Liver (tissue), 10 donors: ENCODE data around the gene GAST. TPM values are rescaled to one million over a fixed set of nuclear protein-coding genes. Genes with fewer than 3 reads are reported as not detected.

Experiments used
- DNase-seq: peaks from one replicate; pipeline ENCODE4 v3.0.0-alpha.2; 2017; ENCODE audit warnings: low spot score
- H3K27ac ChIP-seq, 2 donors: one replicate each; pipeline ENCODE4 v1.7.0; 2013; ENCODE audit warnings: inconsistent platforms in 2 of 2, low read length in 2 of 2, control low read depth in 1 of 2, low read depth in 1 of 2, mild to moderate bottlenecking in 1 of 2
- H3K27me3 ChIP-seq, 4 donors: one replicate each; pipeline versions ENCODE4 v1.6.1 to v1.7.0; 2013; ENCODE audit warnings: low read length in 3 of 4, inconsistent platforms in 1 of 4, mild to moderate bottlenecking in 1 of 4, moderate library complexity in 1 of 4; ENCODE audit not compliant: control insufficient read depth in 4 of 4, insufficient read depth in 4 of 4
- H3K36me3 ChIP-seq, 4 donors: one replicate each; pipeline versions ENCODE4 v1.6.1 to v1.7.0; 2013; ENCODE audit warnings: low read length in 3 of 4, mild to moderate bottlenecking in 3 of 4, low read depth in 1 of 4, moderate library complexity in 1 of 4; ENCODE audit not compliant: control insufficient read depth in 4 of 4, insufficient read depth in 3 of 4
- H3K4me1 ChIP-seq, 4 donors: one replicate each; pipeline versions ENCODE4 v1.6.1 to v1.7.0; 2013; ENCODE audit warnings: low read length in 3 of 4, mild to moderate bottlenecking in 3 of 4, moderate library complexity in 1 of 4; ENCODE audit not compliant: control insufficient read depth in 4 of 4, insufficient read depth in 4 of 4
- H3K4me3 ChIP-seq, 3 donors: one replicate each; pipeline versions ENCODE4 v1.6.1 to v1.7.0; 2013; ENCODE audit warnings: low read length in 3 of 3, control low read depth in 1 of 3, low read depth in 1 of 3, mild to moderate bottlenecking in 1 of 3
- H3K9ac ChIP-seq, 2 donors: one replicate each; pipeline ENCODE4 v1.7.0; 2013; ENCODE audit warnings: low read length in 2 of 2, mild to moderate bottlenecking in 2 of 2, moderate library complexity in 2 of 2, control low read depth in 1 of 2, low read depth in 1 of 2
- H3K9me3 ChIP-seq, 4 donors: one replicate each; pipeline versions ENCODE4 v1.6.1 to v1.7.0; 2013; ENCODE audit warnings: low read length in 3 of 4; ENCODE audit not compliant: control insufficient read depth in 4 of 4
- ATF3 ChIP-seq: IDR thresholded peaks from 2 replicates; pipeline ENCODE4 v1.6.1; 2016; ENCODE audit warnings: antibody characterized with exemption
- CTCF ChIP-seq: fragments of 150-350 bp; IDR thresholded peaks from 2 replicates; pipeline ENCODE4 v1.5.1; 2017; ENCODE audit warnings: improper control_type of control experiment, low read depth, low read length; ENCODE audit not compliant: missing input control
- EGR1 ChIP-seq, 2 donors: IDR thresholded peaks; 2 replicates each; pipeline ENCODE4 v1.6.1; 2016 to 2018; ENCODE audit warnings: antibody characterized with exemption in 2 of 2, low read depth in 2 of 2
- FOXA1 ChIP-seq: IDR thresholded peaks from 2 replicates; pipeline ENCODE4 v1.6.1; 2016; ENCODE audit warnings: antibody characterized with exemption
- GABPA ChIP-seq, 2 donors: IDR thresholded peaks in 1 of 2; conservative IDR thresholded peaks in 1 of 2; 2 replicates each; pipeline ENCODE4 v1.6.1; 2016; ENCODE audit warnings: antibody characterized with exemption in 2 of 2, mild to moderate bottlenecking in 1 of 2, moderate library complexity in 1 of 2
- HNF4A ChIP-seq, 2 donors: conservative IDR thresholded peaks; 2 replicates each; pipeline ENCODE4 v1.6.1; 2016; ENCODE audit warnings: antibody characterized with exemption in 2 of 2, mild to moderate bottlenecking in 2 of 2
- HNF4G ChIP-seq: IDR thresholded peaks from 2 replicates; pipeline ENCODE4 v1.6.1; 2016; ENCODE audit warnings: antibody characterized with exemption
- JUND ChIP-seq, 2 donors: IDR thresholded peaks; 2 replicates each; pipeline ENCODE4 v1.6.1; 2016; ENCODE audit warnings: antibody characterized with exemption in 2 of 2
- NR2F2 ChIP-seq: IDR thresholded peaks from 2 replicates; pipeline ENCODE4 v1.6.1; 2016; ENCODE audit warnings: antibody characterized with exemption
- RAD21 ChIP-seq, 2 donors: IDR thresholded peaks; 2 replicates each; pipeline ENCODE4 v1.6.1; 2016; ENCODE audit warnings: antibody characterized with exemption in 2 of 2, mild to moderate bottlenecking in 2 of 2
- REST ChIP-seq: IDR thresholded peaks from 2 replicates; pipeline ENCODE4 v1.6.1; 2016; ENCODE audit warnings: antibody characterized with exemption, mild to moderate bottlenecking
- RXRA ChIP-seq, 2 donors: IDR thresholded peaks; 2 replicates each; pipeline ENCODE4 v1.6.1; 2017 to 2018; ENCODE audit warnings: antibody characterized with exemption in 2 of 2, mild to moderate bottlenecking in 1 of 2
- SP1 ChIP-seq: IDR thresholded peaks from 2 replicates; pipeline ENCODE4 v1.6.1; 2018; ENCODE audit warnings: antibody characterized with exemption, mild to moderate bottlenecking
- TAF1 ChIP-seq: conservative IDR thresholded peaks from 2 replicates; pipeline ENCODE4 v1.6.1; 2016; ENCODE audit warnings: antibody characterized with exemption, mild to moderate bottlenecking
- YY1 ChIP-seq: IDR thresholded peaks from 2 replicates; pipeline ENCODE4 v1.6.1; 2016; ENCODE audit warnings: antibody characterized with exemption, mild to moderate bottlenecking
- ZBTB33 ChIP-seq: IDR thresholded peaks from 2 replicates; pipeline ENCODE4 v1.6.1; 2016; ENCODE audit warnings: antibody characterized with exemption
- WGBS: extraction: QIAGEN DNeasy Blood & Tissue Kit; methylation state at CpG from one replicate; pipeline ENCODE4 v1.1.7; 2013; 5-methylcytosine and 5-hydroxymethylcytosine counted together
- polyA plus RNA-seq, 2 donors: library from polyadenylated mRNA; stranded (reverse) in 1 of 2; unstranded in 1 of 2; fragments of 200-250 nt in 1 of 2; fragments of >200 nt in 1 of 2; fragmentation: Nextera tagmentation in 1 of 2; extraction: Ambion mirVana in 1 of 2; gene quantifications; one replicate each; pipeline versions ENCODE4 v1.2.1 to v1.2.3, GENCODE V29; 2013 to 2015
- small RNA-seq: library from RNA; depleted of rRNA; stranded (forward); fragments of <200 nt; gene quantifications from one replicate; pipeline ENCODE3, GENCODE V24; 2014
- total RNA-seq, 2 donors: library from RNA; depleted of rRNA; stranded (reverse); fragments of >200 nt; gene quantifications; one replicate each; pipeline ENCODE4 v1.2.3, GENCODE V29; 2014
- donor health status: healthy.
- donor health status: healthy.
- donor health status: healthy.
- donor health status: healthy.
- donor health status: healthy.

The GAST gene
- total and polyA plus RNA-seq, 4 donors = not detected

GRCh38 chr17:41763327-41763726 is 51.2 kb downstream of the GAST start:
- H3K9me3 ChIP-seq = no peaks in the 10 kb centered on the region
- no peaks in the 10 kb centered on the region for H3K27me3 ChIP-seq
- no peak overlapping the region for H3K27ac ChIP-seq
- H3K9ac ChIP-seq = no peak overlapping the region
- no peak overlapping the region for H3K4me3 ChIP-seq
- no peaks in the 10 kb centered on the region for H3K4me1 ChIP-seq
- 94% methylated on average over 8 of the region's 8 CpGs for WGBS
- TF ChIP-seq REST (no peak), TAF1 (no peak), ZBTB33 (no peak), YY1 (no peak), SP1 (no peak), NR2F2 (no peak), EGR1 (IDR thresholded peaks at IDR 0.05; ENCODE audit: low read depth in 2 of 2) (no peak), ATF3 (no peak), JUND (IDR thresholded peaks at IDR 0.05) (no peak), RAD21 (IDR thresholded peaks at IDR 0.05) (no peak), GABPA (IDR thresholded peaks at IDR 0.05 in 1 of 2, conservative IDR thresholded peaks at IDR 0.05 in 1 of 2) (no peak), HNF4G (no peak), FOXA1 (no peak), CTCF (no peak), RXRA (IDR thresholded peaks at IDR 0.05) (no peak), HNF4A (conservative IDR thresholded peaks at IDR 0.05) (no peak)
- no peak for DNase-seq
- peaks cover 22 to 74% (median 51%) of the 10 kb centered on the region in 4 donors for H3K36me3 ChIP-seq

Small RNA genes lying within 50 kb of the gene (small RNA-seq; reads per million reads assigned to genes)
- gene RN7SL399P (not detected), gene RNA5SP442 (not detected)

Other genes starting within 250 kb of the GAST start
- gene KRT32, start 244.9 kb upstream of the GAST start, total RNA-seq = not detected
- gene KRT32, start 244.9 kb upstream of the GAST start, polyA plus RNA-seq = not detected
- not detected for gene KRT35, start 231.2 kb upstream of the GAST start, total RNA-seq
- gene KRT35, start 231.2 kb upstream of the GAST start, polyA plus RNA-seq = not detected
- under 1 TPM in 1 of 2 donors, not detected in 1; 0.05 TPM for gene KRT36, start 222.4 kb upstream of the GAST start, total RNA-seq
- gene KRT36, start 222.4 kb upstream of the GAST start, polyA plus RNA-seq = not detected
- gene KRT13, start 206.7 kb upstream of the GAST start, total RNA-seq = 1 to 10 TPM in 1 of 2 donors, not detected in 1; 3.7 TPM
- 1 to 10 TPM in 1 of 2 donors, under 1 TPM in 1; 0.13 to 2.8 TPM for gene KRT13, start 206.7 kb upstream of the GAST start, polyA plus RNA-seq
- not detected for gene KRT15, start 193.4 kb upstream of the GAST start, total RNA-seq
- under 1 TPM in 1 of 2 donors, not detected in 1; 0.14 TPM for gene KRT15, start 193.4 kb upstream of the GAST start, polyA plus RNA-seq
- gene KRT19, start 184.0 kb upstream of the GAST start, total RNA-seq = 1 to 10 TPM; 3.1 to 3.4 TPM
- gene KRT19, start 184.0 kb upstream of the GAST start, polyA plus RNA-seq = 1 to 10 TPM; 3.8 to 5.8 TPM
- gene KRT9, start 140.3 kb upstream of the GAST start, total RNA-seq = not detected
- gene KRT9, start 140.3 kb upstream of the GAST start, polyA plus RNA-seq = not detected
- gene KRT14, start 125.4 kb upstream of the GAST start, total RNA-seq = not detected
- not detected for gene KRT14, start 125.4 kb upstream of the GAST start, polyA plus RNA-seq
- not detected for gene KRT16, start 99.6 kb upstream of the GAST start, total RNA-seq
- gene KRT16, start 99.6 kb upstream of the GAST start, polyA plus RNA-seq = not detected
- not detected for gene KRT17, start 87.8 kb upstream of the GAST start, total RNA-seq
- gene KRT17, start 87.8 kb upstream of the GAST start, polyA plus RNA-seq = under 1 TPM in 1 of 2 donors, not detected in 1; 0.15 TPM
- gene EIF1, start 23.4 kb upstream of the GAST start, total RNA-seq = 10 to 100 TPM; 56.5 to 61.0 TPM
- 100 to 1,000 TPM; 258 to 755 TPM for gene EIF1, start 23.4 kb upstream of the GAST start, polyA plus RNA-seq
- gene HAP1, start 22.3 kb downstream of the GAST start, total RNA-seq = under 1 TPM; under 0.01 to 0.05 TPM
- gene HAP1, start 22.3 kb downstream of the GAST start, polyA plus RNA-seq = under 1 TPM; 0.02 to 0.04 TPM
- gene JUP, start 74.4 kb downstream of the GAST start, total RNA-seq = 10 to 100 TPM; 40.7 to 56.0 TPM
- gene JUP, start 74.4 kb downstream of the GAST start, polyA plus RNA-seq = 10 to 100 TPM; 39.1 to 47.7 TPM
- 1 to 10 TPM; 2.6 to 5.6 TPM for gene P3H4, start 99.6 kb downstream of the GAST start, total RNA-seq
- gene P3H4, start 99.6 kb downstream of the GAST start, polyA plus RNA-seq = 1 to 10 TPM; 1.7 to 2.0 TPM
- gene FKBP10, start 100.7 kb downstream of the GAST start, total RNA-seq = 10 to 100 TPM in 1 of 2 donors, 1 to 10 TPM in 1; 6.2 to 17.6 TPM
- gene FKBP10, start 100.7 kb downstream of the GAST start, polyA plus RNA-seq = 1 to 10 TPM in 1 of 2 donors, under 1 TPM in 1; 0.71 to 5.0 TPM
- gene NT5C3B, start 123.9 kb downstream of the GAST start, total RNA-seq = 10 to 100 TPM; 15.3 to 32.0 TPM
- gene NT5C3B, start 123.9 kb downstream of the GAST start, polyA plus RNA-seq = 10 to 100 TPM; 25.1 to 28.8 TPM
- under 1 TPM in 1 of 2 donors, not detected in 1; 0.17 TPM for gene KLHL10, start 125.5 kb downstream of the GAST start, total RNA-seq
- under 1 TPM; 0.03 to 0.07 TPM for gene KLHL10, start 125.5 kb downstream of the GAST start, polyA plus RNA-seq
- 10 to 100 TPM; 11.9 to 12.6 TPM for gene KLHL11, start 153.1 kb downstream of the GAST start, total RNA-seq
- gene KLHL11, start 153.1 kb downstream of the GAST start, polyA plus RNA-seq = 1 to 10 TPM in 1 of 2 donors, under 1 TPM in 1; 0.68 to 2.4 TPM
- gene ACLY, start 206.6 kb downstream of the GAST start, total RNA-seq = 100 to 1,000 TPM in 1 of 2 donors, 10 to 100 TPM in 1; 55.4 to 133 TPM
- 10 to 100 TPM; 12.1 to 18.8 TPM for gene ACLY, start 206.6 kb downstream of the GAST start, polyA plus RNA-seq
- gene ODAD4, start 218.3 kb downstream of the GAST start, total RNA-seq = 1 to 10 TPM in 1 of 2 donors, under 1 TPM in 1; 0.25 to 1.0 TPM
- under 1 TPM; 0.07 to 0.21 TPM for gene ODAD4, start 218.3 kb downstream of the GAST start, polyA plus RNA-seq